ENCODE data around the gene TAS2R50.

Gene TAS2R50

DNA sequence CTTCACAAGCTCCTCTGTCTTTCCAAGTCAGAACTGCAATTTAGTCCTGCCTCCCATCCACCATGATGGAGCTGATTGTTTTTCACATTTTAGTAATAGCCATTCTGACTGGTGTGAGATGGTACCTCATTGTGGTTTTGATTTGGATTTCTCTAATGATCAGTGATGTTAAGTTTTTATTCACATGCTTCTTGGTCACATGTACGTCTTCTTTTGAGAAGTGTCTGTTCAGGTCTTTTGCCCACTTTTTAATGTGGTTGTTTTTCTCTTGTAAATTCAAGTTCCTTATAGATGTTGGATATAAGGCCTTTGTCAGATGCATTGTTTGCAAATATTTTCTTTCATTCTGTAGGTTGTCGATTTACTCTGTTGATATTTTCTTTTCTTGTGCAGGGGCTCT lies 43.5 kb downstream of the TAS2R50 start:
- FAIRE-seq: no peak

DNA sequence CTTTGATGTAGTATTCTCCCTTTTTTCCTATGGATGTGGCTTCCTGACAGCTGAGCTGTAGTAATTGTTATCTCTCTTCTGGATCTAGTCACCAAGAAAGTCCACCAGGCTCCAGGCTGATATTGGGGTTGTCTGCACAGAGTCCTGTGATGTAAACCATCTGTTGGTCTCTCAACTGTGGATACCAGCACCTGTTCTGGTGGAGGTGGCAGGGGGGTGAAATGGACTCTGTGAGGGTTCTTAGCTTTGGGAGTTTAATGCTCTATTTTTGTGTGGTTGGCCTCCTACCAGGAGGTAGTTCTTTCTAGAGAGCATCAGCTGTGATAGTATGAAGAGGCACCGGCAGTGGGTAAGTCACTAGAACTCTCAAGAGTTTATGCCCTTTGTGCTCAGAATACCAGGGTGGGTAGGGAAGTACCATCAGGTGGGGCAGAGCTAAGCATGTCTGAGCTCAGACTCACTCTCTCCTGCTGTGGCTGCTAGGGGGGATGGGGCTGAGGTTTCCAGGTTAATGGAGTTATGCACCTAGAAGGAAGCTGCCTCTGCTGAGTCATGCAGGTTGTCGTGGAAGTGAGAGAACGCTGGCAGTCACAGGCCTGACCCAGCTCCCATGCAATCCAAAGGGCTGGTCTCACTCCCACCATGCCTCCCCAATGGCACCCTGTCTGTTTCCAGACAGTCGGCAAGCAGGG lies 44.6 kb downstream of the TAS2R50 start:
- FAIRE-seq: no peak

DNA sequence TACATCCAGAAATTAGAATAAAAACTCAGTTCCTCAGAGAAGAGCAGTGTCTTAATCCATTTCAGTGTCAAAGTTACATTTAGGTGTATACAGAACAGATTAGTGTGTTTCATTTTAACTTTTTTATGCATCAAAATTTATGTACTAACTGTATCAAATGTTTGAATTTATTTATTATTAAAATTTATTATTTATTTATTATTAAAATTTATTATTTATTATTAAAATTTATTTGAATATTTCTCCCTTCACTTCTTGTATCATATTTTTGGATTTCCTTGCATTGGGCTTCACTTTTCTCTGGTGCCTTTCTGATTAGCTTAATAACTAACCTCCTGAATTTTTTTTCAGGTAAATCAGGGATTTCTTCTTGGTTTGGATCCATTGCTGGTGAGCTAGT lies 45.3 kb downstream of the TAS2R50 start:
- no peak for FAIRE-seq

DNA sequence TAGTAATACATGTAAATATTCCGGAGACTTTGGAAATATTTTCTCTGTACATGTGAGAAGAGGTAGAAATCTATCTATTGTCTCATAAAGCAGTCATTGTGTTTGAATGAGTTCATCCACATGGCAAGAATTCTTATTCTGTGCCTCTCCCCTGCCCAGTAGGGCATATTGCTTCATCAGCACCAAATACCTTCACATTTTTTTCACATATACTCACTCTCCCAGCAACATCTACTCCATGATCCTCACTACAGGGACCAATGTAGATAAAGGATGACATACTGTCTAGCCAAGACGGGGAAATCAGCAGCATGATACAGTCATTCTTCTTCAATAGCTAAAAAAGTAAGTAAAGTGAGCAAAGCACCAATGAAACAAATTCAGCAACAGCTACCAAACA lies 46.3 kb downstream of the TAS2R50 start:
- no peak for FAIRE-seq

DNA sequence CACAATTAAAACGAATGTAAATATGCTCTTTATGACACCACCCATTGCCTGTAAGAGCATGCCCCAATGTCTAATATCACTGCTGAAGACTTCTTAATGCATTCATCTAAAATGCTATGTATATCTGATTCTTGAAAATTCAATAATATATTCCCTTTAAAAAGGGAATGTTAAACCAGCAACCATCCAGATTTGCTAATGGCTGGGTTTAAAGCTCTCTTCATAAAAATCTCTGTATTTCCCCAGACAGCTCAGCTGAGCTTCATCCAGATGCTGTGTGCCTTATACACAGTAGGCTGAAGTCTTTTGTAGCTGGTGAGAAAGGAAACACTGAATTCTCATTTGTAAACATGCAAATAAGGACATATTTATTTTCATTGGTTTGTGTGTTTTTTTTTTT lies 47.5 kb downstream of the TAS2R50 start, which contains the start of gene TAS2R14:
Gene TAS2R14 (minus strand): TSS at position 101 of the 400 bp plus-strand sequence. CDS start 56 bp downstream, at position 45.
- FAIRE-seq: no peak

DNA sequence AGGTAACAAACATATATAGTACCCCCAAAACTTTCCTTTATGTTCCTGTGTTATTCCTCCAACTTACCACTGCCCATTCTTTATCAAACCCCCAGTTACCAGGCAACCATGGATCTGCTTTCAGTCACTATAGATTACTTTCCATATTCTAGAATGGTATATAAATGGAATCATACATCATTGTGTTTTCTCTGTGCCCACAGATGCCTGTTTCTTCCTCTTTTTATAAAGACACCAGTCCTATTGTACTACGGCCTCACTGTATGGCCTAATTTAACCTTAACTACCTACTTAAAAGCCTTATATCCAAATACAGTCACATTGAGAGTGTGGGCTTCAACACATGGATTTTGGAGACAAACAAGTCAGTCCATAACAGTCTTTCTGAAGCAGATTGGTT lies 50.2 kb downstream of the TAS2R50 start:
- FAIRE-seq: no peak
